Gastroesophageal sphincter (tissue), 4 donors: ENCODE measurements around the gene WHAMM. TPM values are rescaled to one million over a fixed set of nuclear protein-coding genes. Genes with fewer than 3 reads are reported as not detected.
A peak's percentile ranks its signal among the peaks of the same experiment; 100 is the strongest.

Source experiments
- ATAC-seq: fragments of 150-250 bp; one replicate; pipeline ENCODE4 v1.9.1; 2016; ENCODE audit warnings: mild to moderate bottlenecking, moderate library complexity
- H3K27ac ChIP-seq, 4 donors: fragments of 200-600 bp; sonication (generic) in 3 of 4; 1 replicate in 3 of 4; 2 replicates in 1 of 4; pipeline ENCODE4 v1.5.1; 2016 to 2019
- H3K27me3 ChIP-seq: fragments of 200-600 bp; sonication (generic); one replicate; pipeline ENCODE4 v1.5.1; 2019
- H3K36me3 ChIP-seq, 2 donors: fragments of 200-600 bp; sonication (generic); one replicate each; pipeline ENCODE4 v1.5.1; 2019; ENCODE audit warnings: control low read depth in 1 of 2
- H3K4me1 ChIP-seq, 3 donors: fragments of 200-600 bp; sonication (generic); 1 replicate in 2 of 3; 2 replicates in 1 of 3; pipeline ENCODE4 v1.5.1; 2016 to 2019; ENCODE audit warnings: control low read depth in 2 of 3
- H3K4me3 ChIP-seq, 2 donors: fragments of 200-600 bp; sonication (generic); one replicate each; pipeline ENCODE4 v1.5.1; 2019; ENCODE audit warnings: mild to moderate bottlenecking in 1 of 2, moderate library complexity in 1 of 2
- H3K9me3 ChIP-seq, 3 donors: fragments of 200-600 bp; sonication (generic); one replicate each; pipeline ENCODE4 v1.5.1; 2017 to 2019; ENCODE audit warnings: control low read depth in 2 of 3
- EP300 ChIP-seq: sonication (generic); formaldehyde crosslinking; IDR thresholded peaks from one replicate; pipeline ENCODE4 v1.6.1; 2017; ENCODE audit warnings: antibody characterized with exemption, mild to moderate bottlenecking
- POLR2A ChIP-seq, 2 donors: fragments of 450-650 bp; IDR thresholded peaks; one replicate each; pipeline ENCODE4 v1.6.1; 2017; ENCODE audit warnings: antibody characterized with exemption in 2 of 2, mild to moderate bottlenecking in 2 of 2, moderate library complexity in 1 of 2
- POLR2AphosphoS5 ChIP-seq: sonication (generic); formaldehyde crosslinking; IDR thresholded peaks from one replicate; pipeline ENCODE4 v1.6.1; 2017; ENCODE audit warnings: antibody characterized with exemption
- WGBS, 2 donors: methylation state at CpG; one replicate each; pipeline ENCODE4 v1.1.5; 2018; ENCODE audit warnings: low coverage in 1 of 2; 5-methylcytosine and 5-hydroxymethylcytosine counted together
- total RNA-seq, 4 donors: library from RNA; depleted of rRNA; stranded (reverse); fragments of >200 nt; gene quantifications; one replicate each; pipeline ENCODE4 v1.1.0, GENCODE V29; 2016
- TF ChIP-seq, protein P1 (sequence below), 4 experiments: fragments of 200-600 bp in 2 of 4; fragments of 450-650 bp in 2 of 4; sonication (generic) in 1 of 4; IDR thresholded peaks; one replicate each; pipeline ENCODE4 v1.5.1; 2017 to 2019; ENCODE audit warnings: antibody characterized with exemption in 4 of 4, mild to moderate bottlenecking in 2 of 4, moderate library complexity in 2 of 4

The WHAMM gene
- total RNA-seq, 4 donors from 2014 or later, result 9.2 to 16.0 (median 11.5) TPM

DNA sequence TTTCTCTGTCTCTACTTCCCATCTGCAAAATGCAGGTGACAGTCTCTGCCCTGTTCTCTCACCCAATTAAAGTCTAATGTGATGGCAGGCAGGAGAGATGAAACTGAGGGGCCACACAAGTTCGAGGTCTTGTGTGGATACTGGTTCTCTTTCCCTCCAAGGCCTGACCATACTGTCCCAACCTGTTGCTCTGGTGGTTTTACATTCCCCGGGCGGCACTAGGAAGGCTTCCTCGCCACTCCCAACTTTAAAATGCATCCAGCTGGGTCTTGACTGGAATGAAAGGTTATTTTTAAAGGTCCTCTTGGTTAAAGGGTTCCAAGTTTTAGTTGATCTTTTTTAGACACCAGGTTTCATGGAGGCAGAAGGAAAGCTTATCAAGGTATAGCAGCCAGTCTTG, 37.2 kb downstream of the WHAMM start:
- Histone ChIP-seq H3K36me3 (peaks cover 0 to 8% of the 10 kb centered on the region in 2 donors), H3K27ac (no peak overlapping the region), H3K4me1 (peaks cover 0 to 16% (median 0%) of the 10 kb centered on the region in 3 donors), H3K27me3 (no peaks in the 10 kb centered on the region), H3K9me3 (no peaks in the 10 kb centered on the region), H3K4me3 (no peak overlapping the region)
- no peak for ATAC-seq
- WGBS, 2 donors, result 60 to 75% methylated on average over 1 to 4 of the region's 4 CpGs
- TF ChIP-seq POLR2A (IDR thresholded peaks at IDR 0.05) (no peak), EP300 (no peak), POLR2AphosphoS5 (no peak)
- TF ChIP-seq, protein P1, sequence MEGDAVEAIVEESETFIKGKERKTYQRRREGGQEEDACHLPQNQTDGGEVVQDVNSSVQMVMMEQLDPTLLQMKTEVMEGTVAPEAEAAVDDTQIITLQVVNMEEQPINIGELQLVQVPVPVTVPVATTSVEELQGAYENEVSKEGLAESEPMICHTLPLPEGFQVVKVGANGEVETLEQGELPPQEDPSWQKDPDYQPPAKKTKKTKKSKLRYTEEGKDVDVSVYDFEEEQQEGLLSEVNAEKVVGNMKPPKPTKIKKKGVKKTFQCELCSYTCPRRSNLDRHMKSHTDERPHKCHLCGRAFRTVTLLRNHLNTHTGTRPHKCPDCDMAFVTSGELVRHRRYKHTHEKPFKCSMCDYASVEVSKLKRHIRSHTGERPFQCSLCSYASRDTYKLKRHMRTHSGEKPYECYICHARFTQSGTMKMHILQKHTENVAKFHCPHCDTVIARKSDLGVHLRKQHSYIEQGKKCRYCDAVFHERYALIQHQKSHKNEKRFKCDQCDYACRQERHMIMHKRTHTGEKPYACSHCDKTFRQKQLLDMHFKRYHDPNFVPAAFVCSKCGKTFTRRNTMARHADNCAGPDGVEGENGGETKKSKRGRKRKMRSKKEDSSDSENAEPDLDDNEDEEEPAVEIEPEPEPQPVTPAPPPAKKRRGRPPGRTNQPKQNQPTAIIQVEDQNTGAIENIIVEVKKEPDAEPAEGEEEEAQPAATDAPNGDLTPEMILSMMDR (IDR thresholded peaks at IDR 0.05), result no peak

- Histone ChIP-seq H3K27me3 (no peaks in the 10 kb centered on the region), H3K9me3 (no peaks in the 10 kb centered on the region), H3K27ac (no peak overlapping the region), H3K4me3 (no peak overlapping the region), H3K36me3 (peaks cover 0 to 18% of the 10 kb centered on the region in 2 donors), H3K4me1 (peaks cover 0 to 16% (median 0%) of the 10 kb centered on the region in 3 donors)
- TF ChIP-seq, protein P1 (IDR thresholded peaks at IDR 0.05), result no peak
- TF ChIP-seq EP300 (no peak), POLR2A (IDR thresholded peaks at IDR 0.05) (no peak), POLR2AphosphoS5 (no peak)
- WGBS, 2 donors, result no CpG with 5 or more reads among the region's 8 CpGs
- no peak for ATAC-seq
Observed at GRCh38 chr15:82847703-82848102, 38.3 kb downstream of the WHAMM start.

- 84 to 88% methylated on average over 2 to 3 of the region's 9 CpGs for WGBS, 2 donors
- no peak for ATAC-seq
- Histone ChIP-seq H3K9me3 (no peaks in the 10 kb centered on the region), H3K27ac (no peak overlapping the region), H3K4me3 (no peak overlapping the region), H3K36me3 (peaks cover 0 to 18% of the 10 kb centered on the region in 2 donors), H3K4me1 (peaks cover 0 to 16% (median 0%) of the 10 kb centered on the region in 3 donors), H3K27me3 (no peaks in the 10 kb centered on the region)
- TF ChIP-seq POLR2AphosphoS5 (no peak), EP300 (no peak), POLR2A (IDR thresholded peaks at IDR 0.05) (no peak)
- TF ChIP-seq, protein P1 (IDR thresholded peaks at IDR 0.05), result no peak
Observed at GRCh38 chr15:82848241-82848993, 39.0 kb downstream of the WHAMM start.

DNA sequence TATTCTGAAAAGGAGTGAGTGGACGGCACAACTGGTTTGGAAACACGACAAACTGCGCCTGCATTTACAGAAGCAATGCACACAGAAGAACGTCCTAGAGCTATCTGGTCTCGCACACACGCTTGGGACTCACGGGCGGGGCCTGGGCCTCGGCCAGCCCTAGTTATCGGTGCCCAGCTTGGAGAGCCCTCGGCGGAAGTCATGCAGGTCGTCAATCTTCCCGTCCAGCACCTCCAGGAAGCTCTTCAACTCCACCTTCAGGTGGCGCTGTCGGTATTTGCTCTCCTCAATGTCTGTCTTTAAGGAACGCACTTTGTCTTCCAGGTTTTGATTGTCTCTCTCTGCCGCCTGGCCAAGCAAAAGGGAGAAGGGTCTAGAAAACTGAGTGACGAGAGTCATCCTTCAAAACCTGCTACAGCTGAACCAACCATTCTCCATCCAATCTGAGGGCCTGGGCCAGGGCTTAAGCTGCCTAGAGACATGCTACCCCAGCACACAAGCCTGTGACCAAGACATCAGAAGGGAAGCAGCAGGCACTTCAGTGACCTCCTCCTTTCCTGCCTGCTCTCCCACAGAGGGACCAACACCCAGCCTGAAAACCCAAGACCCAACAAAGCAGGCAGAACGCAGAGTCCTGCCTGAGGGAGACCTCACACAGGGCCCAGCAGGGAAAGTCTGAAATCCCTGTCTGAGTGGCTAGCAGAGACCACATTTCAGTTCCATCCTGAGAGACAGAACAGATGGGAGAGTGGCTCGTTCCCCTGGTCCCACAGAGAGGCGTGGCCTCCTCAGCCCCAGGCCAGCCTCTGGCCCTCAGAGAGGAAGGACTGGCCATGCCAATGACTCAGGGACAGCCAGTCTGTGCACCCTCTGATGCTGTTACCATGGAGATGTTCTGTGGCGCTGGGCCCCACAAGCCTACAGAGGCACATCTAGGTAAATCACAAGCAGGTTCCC, 40.4 kb downstream of the WHAMM start:
- TF ChIP-seq, protein P1 (IDR thresholded peaks at IDR 0.05), result peak in 3 of 4 experiments; percentile 41 to 72 (median 71)
- TF ChIP-seq EP300, result no peak
- no peak for TF ChIP-seq POLR2AphosphoS5
- peak in 1 of 2 donors; percentile 13 for TF ChIP-seq POLR2A (IDR thresholded peaks at IDR 0.05)
- Histone ChIP-seq H3K9me3 (no peaks in the 10 kb centered on the region), H3K4me3 (peak overlapping the region in 1 of 2 donors; percentile 18), H3K4me1 (peaks cover 0 to 16% (median 0%) of the 10 kb centered on the region in 3 donors), H3K27me3 (no peaks in the 10 kb centered on the region), H3K27ac (peak overlapping the region in 3 of 4 donors; percentile 9 to 51 (median 45)), H3K36me3 (peaks cover 0 to 19% of the 10 kb centered on the region in 2 donors)
- ATAC-seq, result peak; percentile 71
- 5 to 24% methylated on average over 3 to 8 of the region's 23 CpGs for WGBS, 2 donors
